ENCODE data around the gene REN. TPM values are rescaled to one million over a fixed set of nuclear protein-coding genes. Genes with fewer than 3 reads are reported as not detected.

REN gene
- total RNA-seq, 1 experiment from 2014 or later = not detected

DNA sequence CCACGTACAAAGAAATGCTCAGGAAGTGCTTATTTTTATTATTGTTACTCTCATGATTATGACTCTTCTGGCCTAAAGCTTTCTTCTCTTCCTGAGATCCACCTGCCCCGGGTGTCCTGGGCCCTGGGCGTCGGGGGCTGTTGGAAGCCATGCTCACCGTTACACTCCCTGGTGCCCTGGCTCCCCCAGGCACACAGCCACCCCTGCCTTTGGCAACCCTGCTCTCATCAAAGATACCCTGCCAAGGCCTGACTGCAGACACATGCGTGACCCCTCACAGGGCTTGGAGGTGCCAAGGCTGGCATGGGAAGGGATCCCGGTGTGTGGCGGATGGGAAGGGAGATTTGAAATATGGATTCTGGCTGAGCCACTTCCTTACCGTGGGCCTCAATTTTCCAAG, 33.4 kb upstream of the REN start:
- Histone ChIP-seq H3K9ac (ENCODE audit: extremely low read depth, insufficient read length, low read length) (no peak overlapping the region), H4K20me1 (ENCODE audit: control insufficient read depth, insufficient read depth, insufficient read length) (no peaks in the 10 kb centered on the region), H2AFZ (ENCODE audit: low read length) (no peak overlapping the region), H3K79me1 (ENCODE audit: insufficient read depth, low read depth, low read length, poor library complexity, severe bottlenecking) (no peaks in the 10 kb centered on the region), H3T11ph (ENCODE audit: low read length) (no peak overlapping the region), H4K8ac (replicated peaks; ENCODE audit: insufficient read length, low read depth, low read length) (no peak overlapping the region), H3K18ac (ENCODE audit: insufficient read length, low read depth, low read length) (no peak overlapping the region), H3K14ac (ENCODE audit: insufficient read depth, low read length) (no peak overlapping the region), H2AK5ac (ENCODE audit: insufficient read length, low read length) (no peak overlapping the region), H3K23me2 (ENCODE audit: insufficient read length, low read depth, low read length, poor library complexity, severe bottlenecking) (no peaks in the 10 kb centered on the region), H3K27me3 (ENCODE audit: insufficient read depth, low read length) (no peaks in the 10 kb centered on the region), H2BK5ac (ENCODE audit: insufficient read length, low read length) (no peak overlapping the region), H2BK15ac (ENCODE audit: low read depth, low read length) (no peak overlapping the region), H2BK12ac (ENCODE audit: insufficient read length, low read depth, low read length) (no peak overlapping the region), H3K4me1 (ENCODE audit: insufficient read depth, low read length) (no peaks in the 10 kb centered on the region; the same call in 1 of the 2 replicates), H3K23ac (ENCODE audit: insufficient read length, low read depth, low read length) (no peak overlapping the region), H2BK120ac (ENCODE audit: low read depth, low read length, poor library complexity, severe bottlenecking) (no peak overlapping the region), H3K27ac (ENCODE audit: insufficient read length, low read depth, low read length) (no peak overlapping the region), H3K79me2 (ENCODE audit: insufficient read depth, low read length) (no peaks in the 10 kb centered on the region), H4K91ac (ENCODE audit: insufficient read length, low read depth, low read length) (no peak overlapping the region), H2BK20ac (ENCODE audit: low read depth, low read length, poor library complexity, severe bottlenecking) (no peak overlapping the region), H3K9me3 (ENCODE audit: control insufficient read depth, low read depth, low read length) (no peaks in the 10 kb centered on the region), H3K4me2 (ENCODE audit: insufficient read depth, insufficient read length, low read length) (no peak overlapping the region), H4K5ac (ENCODE audit: insufficient read length, low read depth, low read length) (no peak overlapping the region), H3K56ac (ENCODE audit: insufficient read length, low read depth, low read length) (no peak overlapping the region), H3K4ac (ENCODE audit: low read depth, low read length) (no peak overlapping the region)
- no peak for TF ChIP-seq CTCF (conservative IDR thresholded peaks at IDR 0.05)
- Mint-ChIP-seq H3K4me1 (peaks cover 14 to 17% of the 10 kb centered on the region in 2 experiments), H3K27me3 (ENCODE audit: low read depth) (peaks cover 5% of the 10 kb centered on the region), H3K9me3 (peaks cover 0 to 5% of the 10 kb centered on the region in 2 experiments; a peak in 1 of 5 replicates), H3K27ac (no peak overlapping the region), H3K36me3 (ENCODE audit: insufficient read depth in 1 of 3, low read depth in 3 of 3) (no peaks in the 10 kb centered on the region; a peak in 1 of 7 replicates), H3K4me3 (no peak overlapping the region)
- WGBS (ENCODE audit: extremely low coverage, insufficient read length, low lambda C conversion rate) = no CpG with 5 or more reads among the region's 9 CpGs
- no peak for DNase-seq

Measured in H9 (cell line).